GM11168 (cell line): ENCODE data around the gene GRIN2C.

Experiments
- in situ Hi-C: fragments of 300-500 bp; cut with MboI; formaldehyde crosslinking; loops from one replicate; pipeline ENCODE4 v1.12.0; 2022; ENCODE audit warnings: low sequenced_read_pairs; ENCODE audit not compliant: unreplicated experiment

Gene GRIN2C

DNA sequence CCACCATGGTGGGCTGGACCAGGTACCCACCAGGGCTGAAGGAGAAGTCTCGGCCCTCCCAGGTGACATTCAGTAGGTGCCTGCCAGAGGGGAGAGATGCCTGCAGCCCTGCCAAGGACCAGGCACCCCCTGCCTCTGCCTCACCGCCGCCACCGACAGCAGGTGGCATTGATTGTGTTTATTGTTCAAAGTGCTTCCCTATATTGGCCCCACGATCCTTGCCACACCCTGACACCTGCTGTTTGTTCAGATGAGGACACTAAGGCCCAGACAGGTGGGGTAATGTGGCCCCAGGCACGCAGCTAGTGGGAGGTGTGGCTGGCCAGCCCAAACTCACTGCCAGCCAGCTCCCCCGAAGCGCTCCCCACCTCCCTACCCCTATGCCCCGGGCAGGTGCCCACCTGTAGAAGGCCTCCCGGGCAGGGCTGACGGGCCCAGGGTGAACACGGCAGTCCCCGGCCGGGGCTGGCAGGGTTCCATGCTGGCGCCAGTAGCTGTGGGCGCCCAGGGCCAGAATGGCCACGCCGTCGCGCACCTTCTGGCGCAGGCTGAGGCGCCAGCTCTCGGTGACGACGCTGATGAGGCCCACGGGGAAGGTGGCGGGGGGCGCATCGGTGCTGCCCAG is 8.0 kb downstream of the GRIN2C start:
- in situ Hi-C loops: no loop called here

DNA sequence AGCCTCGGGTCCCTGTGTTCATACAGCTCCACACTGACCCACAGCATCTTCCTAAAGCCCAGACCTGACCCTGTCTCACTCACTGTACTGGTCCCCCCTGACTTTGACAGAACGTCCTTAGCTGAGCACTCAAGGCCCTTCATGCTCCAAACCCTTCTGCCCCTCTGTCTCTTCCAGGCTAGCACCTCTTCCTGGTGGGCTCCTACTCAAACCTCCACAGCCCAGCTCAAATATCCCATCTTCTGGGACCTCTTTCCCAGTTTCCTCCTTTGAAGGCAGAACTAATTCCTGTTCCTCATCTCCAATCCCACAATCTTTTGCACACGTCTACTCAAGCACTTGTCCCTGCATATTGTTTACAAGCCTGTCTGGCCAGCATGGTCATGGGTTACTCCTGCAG is 8.8 kb downstream of the GRIN2C start:
- in situ Hi-C loops: no loop called here

DNA sequence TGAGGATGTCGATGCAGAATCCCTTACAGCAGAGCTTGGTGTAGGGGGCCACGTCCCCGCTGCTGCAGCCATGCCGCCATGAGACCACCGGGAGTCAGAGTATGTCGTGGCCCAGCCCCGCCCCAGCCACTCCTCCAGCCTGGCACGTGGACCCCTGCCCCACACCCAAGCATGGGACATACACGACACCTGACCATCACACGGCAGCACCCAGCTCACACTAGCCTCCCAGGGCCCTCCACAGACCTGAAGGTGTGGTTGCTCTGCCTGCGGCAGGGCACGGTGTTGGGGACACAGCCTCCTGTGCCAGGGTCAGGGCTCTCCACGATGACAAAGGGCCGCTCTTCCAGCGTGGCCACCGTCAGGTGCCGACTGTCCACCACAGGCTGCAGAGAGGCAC is 9.4 kb downstream of the GRIN2C start:
- in situ Hi-C loops: no loop called here

DNA sequence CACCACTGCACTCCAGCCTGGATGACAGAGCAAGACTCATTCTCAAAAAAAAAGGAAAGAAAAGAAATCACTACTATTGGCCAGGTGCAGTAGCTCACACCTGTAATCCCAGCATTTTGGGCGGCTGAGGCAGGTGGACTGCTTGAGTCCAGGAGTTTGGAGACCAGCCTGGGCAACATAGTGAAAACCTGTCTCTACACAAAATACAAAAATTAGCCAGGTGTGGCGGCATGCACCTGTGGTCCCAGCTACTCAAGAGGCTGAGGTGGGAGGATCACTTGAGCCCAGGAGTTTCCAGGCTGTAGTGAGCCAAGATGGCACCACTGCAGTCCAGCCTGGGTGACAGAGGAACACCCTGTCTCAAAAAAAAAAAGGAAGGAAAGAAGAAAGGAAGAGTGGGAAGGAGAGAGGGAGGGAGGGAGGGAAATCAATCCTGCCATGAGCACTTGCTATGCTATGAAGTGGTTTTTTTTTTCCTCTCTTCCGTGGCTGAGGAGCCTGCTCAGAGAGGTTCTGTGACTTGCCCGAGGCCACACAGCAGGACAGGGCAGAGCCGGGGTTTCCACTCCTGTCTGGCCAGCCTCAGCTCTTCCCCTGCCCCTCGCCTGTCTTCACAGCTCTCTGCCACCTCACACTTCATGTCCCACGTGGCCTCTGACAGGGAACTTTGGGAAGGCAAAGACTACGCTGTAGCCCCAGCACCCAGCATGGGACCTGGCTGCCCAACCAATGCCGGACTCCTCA is 10.9 kb downstream of the GRIN2C start:
- in situ Hi-C loops: loop anchor here (5.0 kb wide), 1 partner anchor 47 kb away; no protein-coding TSS in a partner anchor

DNA sequence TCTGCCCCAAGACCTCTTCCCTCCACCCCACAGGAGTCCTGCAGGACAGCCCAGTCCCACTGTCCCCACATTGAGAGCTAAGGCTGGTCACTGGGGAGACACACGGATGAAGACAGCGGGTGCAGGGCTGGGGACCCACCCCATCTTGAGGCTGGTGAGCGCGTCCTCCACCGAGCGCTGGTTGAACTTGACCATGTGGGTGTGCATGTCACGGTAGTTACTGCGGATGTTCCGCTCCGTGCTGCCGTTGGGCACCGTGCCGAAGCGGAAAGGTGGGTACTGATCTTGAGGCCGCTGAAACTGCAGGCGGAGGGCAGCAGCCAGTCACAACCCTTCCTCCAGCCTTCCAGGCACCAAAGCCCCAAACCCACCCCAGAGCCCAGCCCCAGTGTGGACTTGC is 13.1 kb downstream of the GRIN2C start:
- in situ Hi-C loops: loop anchor here (5.0 kb wide), 1 partner anchor 44 kb away; no protein-coding TSS in a partner anchor

DNA sequence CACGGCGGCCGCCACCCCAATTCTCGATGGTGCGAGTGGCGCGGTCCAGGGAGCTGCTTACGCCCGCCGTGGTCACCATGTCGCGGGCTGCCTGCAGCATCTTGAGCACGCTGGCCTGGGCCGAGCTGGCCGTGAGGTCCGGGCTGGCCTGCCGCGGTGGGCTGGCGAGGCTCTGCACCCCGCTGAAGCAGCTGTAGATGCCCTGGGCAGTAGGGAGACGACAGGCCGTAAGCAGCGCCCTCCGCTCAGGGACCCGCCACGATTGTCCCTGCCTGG is 16.4 kb downstream of the GRIN2C start:
- in situ Hi-C loops: no loop called here

DNA sequence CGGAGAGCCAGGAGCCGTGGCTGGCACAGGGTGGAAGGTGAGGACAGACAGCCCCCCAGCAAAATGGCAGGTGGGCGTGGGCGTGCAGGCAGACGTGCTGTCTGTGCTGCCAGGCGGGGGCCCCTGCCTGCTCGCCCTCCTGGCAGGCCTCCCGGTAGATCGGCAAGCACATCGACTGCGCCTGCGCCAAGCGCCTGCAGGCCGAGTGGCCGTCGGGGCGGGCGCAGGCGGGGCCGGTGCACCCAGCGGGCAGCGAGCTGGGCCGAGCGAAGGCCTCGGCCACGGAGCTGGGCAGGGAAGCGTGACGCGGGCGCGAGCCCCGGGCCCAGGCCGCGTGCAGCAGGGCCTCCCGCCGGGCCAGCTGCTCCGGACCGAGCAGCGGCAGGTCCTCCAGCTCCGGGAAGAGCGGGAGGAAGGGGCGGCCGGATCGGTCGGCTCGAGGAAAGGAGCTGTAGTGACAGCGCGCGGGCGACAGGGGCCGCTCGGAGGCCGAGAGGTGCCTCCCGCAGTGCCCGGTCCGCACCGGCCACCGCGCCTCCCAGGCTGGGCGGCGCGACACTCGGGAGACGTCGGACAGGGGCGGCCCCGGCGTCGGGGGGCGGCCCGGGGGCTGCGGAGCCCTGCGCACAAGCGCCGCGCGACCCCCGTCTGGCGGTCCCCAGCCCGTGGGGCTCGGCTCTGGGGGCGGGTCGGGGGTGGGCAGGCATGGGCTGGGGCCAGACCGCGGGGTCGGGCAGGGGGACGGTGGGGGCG is 16.9 kb downstream of the GRIN2C start:
- in situ Hi-C loops: no loop called here

GRCh38 chr17:74842146-74842598 is 17.5 kb downstream of the GRIN2C start:
- in situ Hi-C loops: no loop called here

DNA sequence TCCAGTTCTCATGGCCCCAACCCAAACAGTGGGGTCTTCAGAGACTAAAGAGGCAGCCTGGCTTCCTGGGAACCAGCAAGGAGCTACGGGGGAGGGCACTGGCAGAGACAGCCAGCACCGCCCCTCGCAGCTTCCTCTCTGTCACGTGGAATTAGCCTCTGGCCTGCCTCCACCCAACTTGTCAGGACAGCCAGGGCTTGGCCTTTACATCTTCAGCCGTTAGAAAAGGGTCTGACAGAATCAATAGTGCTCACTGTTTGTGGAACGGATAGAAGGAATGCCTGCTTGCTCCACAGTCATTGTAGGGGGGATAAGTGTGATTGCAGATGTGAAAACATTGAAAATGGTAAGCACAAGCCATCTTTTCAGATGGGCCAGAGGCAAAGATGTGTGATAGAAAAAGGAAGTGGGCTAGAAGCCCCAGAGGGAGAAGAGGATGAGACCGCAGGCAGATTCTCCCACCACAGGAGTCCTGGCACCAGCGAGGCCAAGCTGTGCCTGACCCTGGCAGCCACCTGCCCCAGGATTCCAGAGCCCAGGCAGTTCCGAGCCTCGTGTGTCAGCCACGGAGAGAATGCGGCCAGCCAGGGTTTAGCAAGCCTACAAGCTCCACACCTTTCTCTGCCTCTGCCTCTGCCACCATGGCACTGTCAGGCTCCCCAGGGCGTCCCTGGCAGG is 18.6 kb downstream of the GRIN2C start:
- in situ Hi-C loops: no loop called here

- in situ Hi-C loops: no loop called here
Measured at GRCh38 chr17:74839990-74840852, 19.5 kb downstream of the GRIN2C start.

GRCh38 chr17:74838274-74838673 is 21.4 kb downstream of the GRIN2C start:
- in situ Hi-C loops: no loop called here

DNA sequence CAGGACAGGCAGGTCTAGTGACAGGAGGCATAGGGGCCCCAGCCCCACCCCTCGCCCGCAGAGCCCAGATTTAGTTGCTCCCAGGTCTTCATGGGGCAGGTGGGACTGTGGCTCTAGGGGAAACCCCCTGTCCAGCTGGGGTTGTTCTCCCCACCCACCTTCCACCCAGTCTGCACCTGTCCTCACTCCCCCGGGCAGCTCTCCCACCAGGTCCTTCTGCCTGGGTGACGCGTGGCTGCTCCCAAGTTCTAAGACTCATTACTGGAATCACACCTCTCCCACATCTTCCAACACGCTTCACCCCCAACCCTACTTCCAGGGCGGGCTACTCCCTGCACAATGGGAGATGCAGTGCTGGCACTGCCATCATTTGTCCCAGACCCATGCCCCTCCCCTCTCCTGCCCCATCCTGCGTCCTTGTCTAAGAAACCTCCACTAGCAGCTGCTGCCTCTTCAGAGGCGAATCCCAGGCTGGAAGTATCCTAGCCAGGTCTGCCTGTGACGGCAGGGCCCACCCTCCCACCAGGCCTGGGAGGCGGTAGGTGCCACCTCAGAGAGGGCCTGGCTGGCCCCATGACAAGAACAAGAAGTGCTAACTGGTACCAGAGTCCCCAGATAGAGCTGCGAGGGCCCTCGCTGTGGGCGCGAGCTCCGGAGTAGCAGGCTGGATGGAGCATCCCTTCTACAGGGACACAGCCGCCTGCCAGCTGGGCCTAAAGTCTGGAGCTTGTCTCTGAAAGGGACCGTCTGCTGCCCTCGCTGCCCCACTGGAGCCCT is 22.8 kb downstream of the GRIN2C start:
- in situ Hi-C loops: no loop called here

DNA sequence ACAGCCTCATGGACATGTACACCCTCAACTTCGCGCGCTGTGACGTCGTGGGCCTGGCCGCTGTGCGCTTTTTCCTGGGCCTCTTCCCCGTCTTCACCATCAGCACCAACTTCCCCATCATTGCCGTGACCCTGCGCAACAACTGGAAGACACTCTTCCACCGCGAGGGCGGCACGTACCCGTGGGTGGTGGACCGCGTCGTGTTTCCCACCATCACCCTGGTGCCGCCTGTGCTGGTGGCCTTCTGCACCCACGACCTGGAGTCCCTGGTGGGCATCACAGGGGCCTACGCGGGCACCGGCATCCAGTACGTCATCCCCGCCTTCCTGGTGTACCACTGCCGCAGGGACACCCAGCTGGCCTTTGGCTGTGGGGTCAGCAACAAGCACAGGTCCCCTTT is 23.5 kb downstream of the GRIN2C start:
- in situ Hi-C loops: no loop called here

DNA sequence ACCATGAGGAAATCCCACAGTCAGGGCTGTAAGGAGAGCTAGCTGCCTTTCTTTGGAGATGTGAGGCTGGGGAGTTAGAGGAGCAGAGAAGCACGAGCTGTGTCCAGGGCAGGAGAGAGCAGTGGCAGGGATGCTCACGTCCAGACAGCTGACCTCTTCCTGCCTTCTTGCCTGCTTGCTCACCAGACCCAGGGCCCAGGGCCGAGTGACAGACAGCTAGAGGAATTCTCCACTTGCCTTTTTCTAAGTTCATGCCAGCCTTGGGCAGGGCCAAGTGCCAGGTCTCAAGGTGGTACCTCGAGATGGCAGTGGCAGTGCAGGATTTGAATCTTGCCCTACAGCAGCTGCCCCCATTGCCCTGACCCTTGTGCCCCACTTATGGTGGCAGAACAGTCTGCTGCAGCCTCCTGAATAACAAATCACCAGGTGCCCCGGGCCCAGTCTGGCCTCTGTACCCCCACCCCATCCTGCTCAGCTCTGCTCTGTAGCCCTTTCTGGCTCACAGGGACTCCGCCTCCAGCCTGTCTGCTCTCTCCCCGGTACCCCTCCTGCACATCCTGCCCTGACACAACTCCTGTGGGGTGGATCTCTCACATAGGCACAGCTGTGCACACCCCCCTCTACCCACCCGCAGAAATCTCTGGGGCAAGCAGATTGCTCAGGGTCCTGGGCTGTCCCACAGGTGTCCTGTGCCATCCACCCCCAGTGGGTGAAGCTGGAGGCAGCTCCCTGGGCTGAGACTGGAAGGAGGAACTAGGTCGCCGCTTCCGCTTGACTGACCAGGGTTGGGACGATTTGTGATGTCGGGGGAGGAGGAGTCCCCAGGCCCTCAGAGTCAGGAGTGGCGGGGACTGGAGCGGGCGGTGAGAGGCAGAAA is 25.9 kb downstream of the GRIN2C start:
- in situ Hi-C loops: no loop called here

GRCh38 chr17:74832421-74832820 is 27.3 kb downstream of the GRIN2C start:
- in situ Hi-C loops: no loop called here

- in situ Hi-C loops: no loop called here
Measured at GRCh38 chr17:74831444-74832146, 28.1 kb downstream of the GRIN2C start.

- in situ Hi-C loops: no loop called here
Measured at GRCh38 chr17:74830861-74831260, 28.8 kb downstream of the GRIN2C start.

GRCh38 chr17:74827800-74828199 is 31.9 kb downstream of the GRIN2C start:
- in situ Hi-C loops: no loop called here
